HCT116 (cell line): Measurements from ENCODE around the gene ABCC11. TPM values are rescaled to one million over a fixed set of nuclear protein-coding genes. Genes with fewer than 3 reads are reported as not detected.

Source experiments
- ATAC-seq: fragments of 200-7000 bp; cut with Tn5 transposase; 2 replicates; pipeline ENCODE4 v1.9.1; 2020; ENCODE audit warnings: mild to moderate bottlenecking, moderate library complexity
- BruUV-seq: library from RNA; stranded (reverse); fragments of 400-500 nt; replicated peaks from 2 replicates; lab custom pipeline; 2021; lab: Mats Ljungman, UMichigan
- CTCF ChIA-PET: fragments of 300-600 bp; sonication (Branson Sonifier 250); formaldehyde crosslinking; loops from one replicate; lab custom pipeline; 2021; ENCODE audit warnings: antibody characterized with exemption; lab: Charles Lee
- POLR2A ChIA-PET: fragments of 300-600, 350-600 bp; sonication (Branson Sonifier 250); formaldehyde crosslinking; loops from one replicate; lab custom pipeline; 2021; ENCODE audit warnings: antibody characterized with exemption; lab: Charles Lee
- RAD21 ChIA-PET, 2 experiments: fragments of 300-600 bp; sonication (Branson Sonifier 250); formaldehyde crosslinking; loops; one replicate each; lab custom pipeline; 2023; ENCODE audit warnings: low total read pairs in 2 of 2; ENCODE audit not compliant: uncharacterized antibody in 2 of 2, unreplicated experiment in 2 of 2, low non-redundant PET in 1 of 2; lab: Charles Lee
- DNase-seq: peaks from one replicate; pipeline ENCODE4 v3.0.0-alpha.2; 2010; ENCODE audit warnings: low read depth, low spot score
- H2AFZ ChIP-seq: fragments of 200-600 bp; shearing (Covaris generic), sonication (generic); 2 replicates; pipeline ENCODE4 v1.6.1; 2017; ENCODE audit warnings: low read depth, mixed run types, mixed read lengths, antibody characterized with exemption, low read length; ENCODE audit not compliant: poor library complexity, severe bottlenecking
- H3K27ac ChIP-seq: 2 replicates; pipeline ENCODE4 v1.5.1; 2012; ENCODE audit warnings: low read depth, low read length
- H3K27me3 ChIP-seq: fragments of 200-600 bp; sonication (generic); 2 replicates; pipeline ENCODE4 v1.6.1; 2016; ENCODE audit warnings: mixed run types, low read length, mixed read lengths; ENCODE audit not compliant: insufficient read depth
- H3K36me3 ChIP-seq, 2 experiments: fragments of 200-500 bp in 1 of 2; fragments of 200-600 bp in 1 of 2; sonication (Bioruptor generic) in 1 of 2; sonication (generic) in 1 of 2; 2 replicates each; pipeline versions ENCODE4 v1.5.1 to v1.6.1; 2014 to 2016; ENCODE audit warnings: low read length in 2 of 2, inconsistent platforms in 1 of 2, mixed read lengths in 1 of 2, mixed run types in 1 of 2; ENCODE audit not compliant: insufficient read depth in 2 of 2, control insufficient read depth in 1 of 2
- H3K4me1 ChIP-seq, 2 experiments: fragments of 200-600 bp in 1 of 2; sonication (generic) in 1 of 2; 2 replicates each; pipeline versions ENCODE4 v1.5.1 to v1.6.1; 2012 to 2017; ENCODE audit warnings: low read length in 2 of 2, inconsistent platforms in 1 of 2, mild to moderate bottlenecking in 1 of 2, mixed read lengths in 1 of 2, mixed run types in 1 of 2, moderate library complexity in 1 of 2; ENCODE audit not compliant: insufficient read depth in 2 of 2, control insufficient read depth in 1 of 2
- H3K4me2 ChIP-seq: fragments of 200-600 bp; sonication (generic); 2 replicates; pipeline ENCODE4 v1.6.1; 2017; ENCODE audit warnings: mixed run types, low read length, mixed read lengths
- H3K4me3 ChIP-seq, 2 experiments: fragments of 200-600 bp in 1 of 2; sonication (generic) in 1 of 2; replicated peaks in 1 of 2; 2 replicates each; pipeline ENCODE4 v1.5.1; 2011 to 2016; ENCODE audit warnings: low read length in 2 of 2, control low read depth in 1 of 2, low read depth in 1 of 2, mild to moderate bottlenecking in 1 of 2, mixed read lengths in 1 of 2, mixed run types in 1 of 2
- H3K79me2 ChIP-seq: fragments of 200-600 bp; sonication (generic); 2 replicates; pipeline ENCODE4 v1.6.1; 2017; ENCODE audit warnings: mild to moderate bottlenecking, mixed run types, low read length, moderate library complexity, mixed read lengths; ENCODE audit not compliant: insufficient read depth
- H3K9ac ChIP-seq: fragments of 200-600 bp; sonication (generic); 2 replicates; pipeline ENCODE4 v1.6.1; 2016; ENCODE audit warnings: low read length, mixed read lengths
- H3K9me2 ChIP-seq: fragments of 200-600 bp; sonication (generic), shearing (Covaris generic); 2 replicates; pipeline ENCODE4 v1.6.1; 2017; ENCODE audit warnings: mixed run types, mild to moderate bottlenecking, moderate library complexity; ENCODE audit not compliant: insufficient read depth
- H3K9me3 ChIP-seq, 2 experiments: fragments of 200-500 bp in 1 of 2; fragments of 200-600 bp in 1 of 2; sonication (Bioruptor generic) in 1 of 2; sonication (generic) in 1 of 2; 2 replicates each; pipeline ENCODE4 v1.6.1; 2014 to 2017; ENCODE audit warnings: low read length in 2 of 2, mixed read lengths in 2 of 2, inconsistent platforms in 1 of 2, low read depth in 1 of 2, mild to moderate bottlenecking in 1 of 2, mixed run types in 1 of 2, moderate library complexity in 1 of 2; ENCODE audit not compliant: control insufficient read depth in 1 of 2, insufficient read depth in 1 of 2
- H4K20me1 ChIP-seq: fragments of 200-600 bp; sonication (generic), shearing (Covaris generic); 2 replicates; pipeline ENCODE4 v1.6.1; 2017; ENCODE audit warnings: mixed run types, mild to moderate bottlenecking, moderate library complexity; ENCODE audit not compliant: insufficient read depth
- ATF3 ChIP-seq: IDR thresholded peaks from 2 replicates; pipeline ENCODE4 v1.6.1; 2012
- CBX3 ChIP-seq: IDR thresholded peaks from 2 replicates; pipeline ENCODE4 v1.6.1; 2012; ENCODE audit warnings: low read depth
- CTCF ChIP-seq, 3 experiments: fragments of 200-600 bp in 1 of 3; sonication (generic) in 1 of 3; IDR thresholded peaks in 2 of 3; conservative IDR thresholded peaks in 1 of 3; 2 replicates each; pipeline ENCODE4 v1.5.1; 2012 to 2017; ENCODE audit warnings: low read depth in 2 of 3, low read length in 2 of 3, antibody characterized with exemption in 1 of 3, borderline replicate concordance in 1 of 3, control low read depth in 1 of 3, mild to moderate bottlenecking in 1 of 3, mixed read lengths in 1 of 3, mixed run types in 1 of 3, moderate library complexity in 1 of 3; ENCODE audit not compliant: insufficient read depth in 1 of 3
- EGR1 ChIP-seq: IDR thresholded peaks from 2 replicates; pipeline ENCODE4 v1.6.1; 2012; ENCODE audit warnings: low read depth
- EZH2 ChIP-seq: fragments of 200-600 bp; sonication (generic); IDR thresholded peaks from 2 replicates; pipeline ENCODE4 v1.6.1; 2017; ENCODE audit warnings: antibody characterized with exemption, mixed run types
- EZH2phosphoT487 ChIP-seq: fragments of 200-600 bp; IDR thresholded peaks from 2 replicates; pipeline ENCODE4 v1.6.1; 2018; ENCODE audit warnings: antibody characterized with exemption, borderline replicate concordance
- FOSL1 ChIP-seq: IDR thresholded peaks from 2 replicates; pipeline ENCODE4 v1.6.1; 2012; ENCODE audit warnings: low read depth
- REST ChIP-seq: IDR thresholded peaks from 2 replicates; pipeline ENCODE4 v1.6.1; 2012; ENCODE audit warnings: low read depth
- SIN3A ChIP-seq: IDR thresholded peaks from 2 replicates; pipeline ENCODE4 v1.6.1; 2012; ENCODE audit warnings: low read depth
- SP1 ChIP-seq: IDR thresholded peaks from 2 replicates; pipeline ENCODE4 v1.6.1; 2012; ENCODE audit warnings: low read depth
- SRF ChIP-seq: IDR thresholded peaks from 2 replicates; pipeline ENCODE4 v1.6.1; 2012; ENCODE audit warnings: low read depth
- TCF7L2 ChIP-seq: IDR thresholded peaks from 2 replicates; pipeline ENCODE4 v1.7.0; 2011; ENCODE audit warnings: borderline replicate concordance, inconsistent platforms; ENCODE audit not compliant: insufficient read depth, insufficient read length; ENCODE audit errors: extremely low read depth
- YY1 ChIP-seq: IDR thresholded peaks from 2 replicates; pipeline ENCODE4 v1.6.1; 2011; ENCODE audit warnings: low read length, low read depth, moderate library complexity, mild to moderate bottlenecking; ENCODE audit not compliant: insufficient replicate concordance; ENCODE audit errors: extremely low read depth
- ZFX ChIP-seq: fragments of 450-650 bp; IDR thresholded peaks from 2 replicates; pipeline ENCODE4 v1.6.1; 2017
- ZNF274 ChIP-seq: fragments of 200-500 bp; sonication (Bioruptor generic); IDR thresholded peaks from 2 replicates; pipeline ENCODE4 v1.6.1; 2014; ENCODE audit warnings: mild to moderate bottlenecking, low read depth, low read length, inconsistent platforms
- intact Hi-C: fragments of 100-400 bp; cut with micrococcal nuclease; formaldehyde crosslinking; loops from 2 replicates; pipeline ENCODE4 v1.10.0; 2022
- total RNA-seq: library from RNA; stranded (reverse); gene quantifications from one replicate; pipeline ENCODE4 v1.2.1, GENCODE V29; 2021; ENCODE audit not compliant: unreplicated experiment

ABCC11 gene
- total RNA-seq, 1 experiment from 2014 or later, result 0.54 TPM

GRCh38 chr16:48197294-48197693, 50.0 kb downstream of the ABCC11 start:
- Histone ChIP-seq H3K9me3 (no peaks in the 10 kb centered on the region), H3K27ac (no peak overlapping the region), H3K36me3 (no peaks in the 10 kb centered on the region), H3K4me3 (no peak overlapping the region)
- DNase-seq, result no peak
- RAD21 ChIA-PET, result no interaction called here
- intact Hi-C loops, result no loop called here
- TF ChIP-seq EZH2phosphoT487 (no peak), FOSL1 (no peak)
- TF ChIP-seq, all 23 proteins: peak for 0
- Histone ChIP-seq H2AFZ (no peak overlapping the region), H3K4me1 (no peaks in the 10 kb centered on the region), H3K27me3 (no peaks in the 10 kb centered on the region), H3K79me2 (no peaks in the 10 kb centered on the region), H3K4me2 (no peak overlapping the region), H3K9ac (no peak overlapping the region), H4K20me1 (no peaks in the 10 kb centered on the region), H3K9me2 (no peaks in the 10 kb centered on the region)
- ATAC-seq, result no peak
- ChIA-PET POLR2A (no interaction called here), CTCF (no interaction called here)
- no TSS peak for BruUV-seq

- POLR2A ChIA-PET, result no interaction called here
- H2AFZ ChIP-seq, result no peak overlapping the region
- TF ChIP-seq FOSL1 (no peak), CTCF (IDR thresholded peaks at IDR 0.05 in 2 of 3, conservative IDR thresholded peaks at IDR 0.05 in 1 of 3; ENCODE audit: borderline replicate concordance in 1 of 3, insufficient read depth in 1 of 3, low read depth in 2 of 3, low read length in 2 of 3) (no peak), ATF3 (no peak), ZNF274 (no peak), CBX3 (no peak), TCF7L2 (no peak), SP1 (no peak), ZFX (no peak), EGR1 (no peak), SRF (no peak), SIN3A (no peak), REST (no peak), EZH2 (no peak), YY1 (no peak)
Measured at GRCh38 chr16:48194828-48195556, 52.3 kb downstream of the ABCC11 start.

More at GRCh38 chr16:48194828-48195556, 52.3 kb downstream of the ABCC11 start:
- intact Hi-C loops, result no loop called here
- Histone ChIP-seq H3K9me3 (no peaks in the 10 kb centered on the region), H3K79me2 (no peaks in the 10 kb centered on the region), H3K4me1 (no peaks in the 10 kb centered on the region), H3K4me2 (no peak overlapping the region), H3K9me2 (no peaks in the 10 kb centered on the region), H3K9ac (no peak overlapping the region), H3K4me3 (no peak overlapping the region), H4K20me1 (no peaks in the 10 kb centered on the region), H3K27ac (no peak overlapping the region), H3K36me3 (no peaks in the 10 kb centered on the region), H3K27me3 (no peaks in the 10 kb centered on the region)
- ChIA-PET RAD21 (no interaction called here), CTCF (no interaction called here)
- BruUV-seq, result no TSS peak
- DNase-seq (no peak), ATAC-seq (no peak; the same call in 1 of the 2 replicates)
